ENCODE data around the gene KSR1.
"Not testable (repeated sequence)": the region's sequence is repeated elsewhere in the genome, so short reads cannot be mapped to it uniquely, and the experiment has no call there.

The KSR1 gene

DNA sequence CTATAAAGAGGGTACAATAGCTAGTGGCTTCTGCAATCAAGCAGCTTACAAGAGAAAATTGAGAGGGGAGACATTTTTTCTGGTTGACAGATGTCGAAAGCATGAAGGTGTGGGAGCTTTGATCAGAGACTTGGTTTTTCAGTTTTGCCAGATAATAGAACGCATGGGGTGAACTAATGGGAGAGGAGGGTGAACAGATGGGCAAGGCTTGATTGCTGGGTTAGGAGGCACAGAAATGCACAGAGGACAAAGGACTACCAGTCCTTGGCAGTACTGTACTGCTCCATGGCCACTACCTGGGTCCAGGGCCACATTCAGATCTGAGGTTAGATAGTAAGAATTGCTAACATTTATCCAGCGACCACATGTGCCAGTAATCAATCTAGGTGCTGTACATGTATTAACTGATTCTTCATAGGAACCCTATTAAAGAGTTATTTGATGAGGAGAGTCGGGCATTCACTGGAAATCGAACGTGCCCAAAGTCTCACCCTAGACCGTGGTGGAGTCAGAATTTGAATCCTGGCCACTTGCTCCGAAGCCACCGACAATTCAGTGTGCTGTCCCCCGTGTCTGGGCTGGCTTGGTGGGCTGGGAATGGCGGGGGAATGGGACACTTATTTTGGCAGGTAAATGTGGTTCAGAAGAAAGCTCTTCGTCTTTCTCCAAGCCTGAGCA, 873 bp upstream of the KSR1 start:
- DNase-seq = peak; percentile 56

DNA sequence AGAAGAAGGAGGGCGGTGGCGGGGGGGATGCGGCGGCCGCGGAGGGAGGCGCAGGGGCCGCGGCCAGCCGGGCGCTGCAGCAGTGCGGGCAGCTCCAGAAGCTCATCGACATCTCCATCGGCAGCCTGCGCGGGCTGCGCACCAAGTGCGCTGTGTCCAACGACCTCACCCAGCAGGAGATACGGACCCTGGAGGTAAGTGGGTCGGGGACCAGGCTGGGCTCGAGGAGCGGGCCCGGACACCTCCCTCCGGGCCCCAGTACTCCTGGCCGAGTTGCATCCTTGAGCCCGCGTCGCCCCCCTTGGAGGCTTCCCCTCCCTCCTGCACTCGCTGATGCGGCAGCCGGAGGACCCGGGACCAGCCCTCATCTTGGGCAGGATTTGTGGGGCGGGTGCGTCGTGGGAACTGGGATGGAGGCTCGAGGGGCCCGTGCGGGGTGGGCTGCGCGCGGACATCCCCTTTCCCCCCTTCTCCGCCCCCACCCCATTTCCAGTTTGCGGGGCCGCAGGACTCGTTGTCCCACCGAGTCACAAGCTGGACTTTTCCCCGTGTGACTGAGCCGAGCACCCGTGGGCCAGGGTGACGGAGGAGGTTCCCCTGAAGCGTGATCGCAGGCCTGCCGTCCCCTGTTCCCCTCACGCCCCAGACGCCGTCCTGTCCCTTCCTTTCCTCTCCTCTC, 572 bp downstream of the KSR1 start:
- peak; percentile 51 for DNase-seq

DNA sequence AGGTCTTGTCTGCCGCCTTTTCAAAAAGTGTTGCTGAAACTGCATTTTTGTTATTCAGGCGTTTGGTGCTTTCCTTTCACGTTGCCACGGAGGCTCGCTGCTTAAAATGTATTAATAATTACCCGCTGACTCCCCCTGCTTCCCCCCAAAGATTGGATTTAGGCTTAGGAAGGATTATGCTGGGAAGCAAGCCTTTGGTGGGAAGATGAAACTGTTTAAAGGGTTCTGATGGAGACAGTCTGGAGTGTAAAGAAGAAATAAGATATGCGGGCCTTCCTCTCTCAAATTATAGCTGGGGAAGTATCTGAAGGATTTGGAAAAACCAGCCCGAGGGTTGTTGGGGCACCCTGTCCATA, 1.1 kb downstream of the KSR1 start:
- no peak for DNase-seq

DNA sequence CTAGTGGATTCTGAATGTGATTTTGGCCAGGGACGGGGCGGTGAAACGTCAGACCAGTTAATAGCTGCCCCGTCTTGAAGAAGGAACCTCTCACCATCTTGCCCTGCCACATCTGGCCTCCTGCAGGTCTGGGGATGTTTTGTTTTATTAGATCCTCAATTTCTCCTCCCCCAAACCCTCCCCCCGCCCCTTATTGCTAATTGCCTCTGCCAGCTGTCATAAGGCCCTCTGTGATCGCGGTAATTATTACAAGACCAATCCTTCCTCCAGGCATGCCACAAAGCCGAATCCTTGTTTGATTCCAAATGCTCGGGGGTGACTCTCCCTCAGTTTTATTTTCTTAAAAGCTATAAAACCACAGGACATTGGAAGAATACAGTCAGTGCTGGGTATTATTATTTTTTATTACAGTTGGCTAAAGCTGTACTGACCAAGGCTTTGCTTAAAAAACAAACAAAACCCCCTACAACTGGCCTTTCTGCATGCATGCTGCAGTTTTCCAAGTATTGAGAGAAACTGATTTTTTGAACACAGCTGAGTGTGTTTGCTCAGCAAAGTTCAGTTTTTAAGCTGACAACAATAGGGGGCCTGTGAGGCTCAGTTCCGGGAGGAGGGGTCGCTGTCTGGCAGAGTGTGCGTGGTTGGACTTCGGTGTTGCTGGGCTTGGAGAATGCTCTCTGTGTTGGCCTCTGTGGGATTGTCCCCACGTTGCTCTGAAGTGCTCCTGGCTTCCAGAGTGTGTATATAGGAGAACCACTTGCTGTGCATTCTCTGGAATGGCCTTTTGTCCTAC, 1.7 kb downstream of the KSR1 start:
- DNase-seq = no peak

DNA sequence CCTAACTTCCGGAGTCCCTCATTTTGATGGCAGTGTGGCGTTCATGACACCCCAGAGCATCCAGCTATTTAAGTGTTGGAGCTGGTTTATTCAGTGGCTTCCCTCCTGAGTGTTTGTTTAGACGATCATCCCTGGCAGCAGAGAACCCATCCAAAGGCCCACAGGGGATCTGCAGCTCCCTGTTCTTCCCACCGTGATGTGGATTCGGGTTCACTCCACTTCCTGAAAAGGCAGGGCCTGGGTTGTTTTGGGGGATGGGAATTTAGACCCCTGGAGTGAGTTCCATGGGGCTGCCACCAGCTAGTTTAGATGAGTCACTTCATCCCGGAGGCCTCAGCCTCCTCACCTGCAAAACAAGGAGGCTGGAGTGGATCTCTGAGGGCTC, 2.3 kb downstream of the KSR1 start:
- DNase-seq = peak; percentile 54

DNA sequence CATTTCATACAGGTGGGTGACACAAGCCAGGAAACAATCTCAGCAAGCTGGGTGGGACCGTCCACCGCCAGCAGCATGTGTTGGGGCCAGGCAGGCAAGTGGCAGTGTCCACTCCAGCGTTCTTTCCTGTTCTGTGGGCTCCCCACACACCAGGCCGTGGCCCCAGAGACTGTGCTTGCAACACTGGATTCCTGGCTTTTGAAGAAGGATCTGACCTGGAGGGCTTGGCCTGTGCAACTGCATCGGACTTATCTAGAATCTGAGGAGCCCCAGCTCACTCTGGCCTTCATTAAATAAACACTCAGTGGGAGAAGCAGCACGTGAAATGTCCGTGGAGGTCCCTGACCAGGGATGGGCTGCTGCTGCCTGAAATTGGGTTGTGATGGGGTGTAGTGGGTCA, 3.2 kb downstream of the KSR1 start:
- no peak for DNase-seq

DNA sequence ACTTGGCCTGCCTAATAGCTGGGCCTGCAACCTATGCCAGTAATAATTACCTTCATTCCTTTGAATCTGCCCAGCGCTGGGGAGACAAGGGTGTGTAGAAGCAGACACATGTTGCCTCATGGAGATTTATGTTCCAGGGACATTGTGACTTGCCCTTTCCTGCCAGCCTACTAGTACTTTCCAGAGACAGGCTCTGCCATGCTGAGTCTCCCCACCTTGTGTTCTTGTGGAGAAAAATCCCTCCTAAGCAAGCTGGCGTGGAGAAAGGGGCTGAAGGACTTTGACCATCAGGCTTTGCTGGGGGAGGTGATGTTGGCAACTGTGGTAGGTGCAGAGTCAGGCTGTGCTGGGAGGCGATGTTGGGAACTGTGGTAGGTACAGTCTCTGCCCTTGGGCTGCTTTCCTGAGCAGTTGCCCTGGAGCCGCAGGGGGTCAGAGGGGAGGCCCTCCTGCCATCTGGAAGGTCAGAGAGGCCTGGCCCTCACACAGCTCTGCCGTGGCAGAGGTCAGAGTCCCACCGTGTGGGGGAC, 4.0 kb downstream of the KSR1 start:
- DNase-seq = no peak

DNA sequence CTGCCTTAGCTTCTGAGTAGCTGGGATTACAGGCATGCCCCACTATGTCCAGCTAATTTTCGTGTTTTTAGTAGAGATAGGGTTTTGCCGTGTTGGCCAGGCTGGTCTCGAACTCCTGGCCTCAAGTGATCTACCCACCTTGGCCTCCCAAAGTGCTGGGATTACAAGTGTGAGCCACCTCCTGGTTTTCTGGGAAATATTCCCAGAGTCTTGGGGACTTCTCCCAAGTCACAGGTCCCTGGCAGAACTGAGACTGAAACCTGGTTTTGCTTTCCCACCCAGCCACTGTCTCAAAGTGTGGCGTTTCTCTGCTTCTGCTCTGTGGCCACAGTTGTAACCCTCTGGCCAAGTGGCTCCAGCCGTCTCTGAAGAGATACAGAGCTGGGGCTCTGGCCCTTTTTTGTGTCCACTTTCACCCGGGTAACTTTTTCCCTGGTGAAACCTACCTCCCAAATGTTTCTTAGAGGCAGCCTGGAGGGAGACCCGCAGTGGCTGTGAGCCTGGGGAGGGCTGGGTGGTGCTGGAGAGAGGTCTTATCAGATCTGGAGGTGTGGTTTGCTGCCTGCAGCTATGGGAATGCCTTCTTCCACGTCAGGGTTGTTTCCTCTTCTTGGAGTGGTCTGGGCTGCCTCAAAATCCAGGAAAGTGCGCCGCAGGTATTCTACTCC, 5.1 kb downstream of the KSR1 start:
- DNase-seq = no peak

DNA sequence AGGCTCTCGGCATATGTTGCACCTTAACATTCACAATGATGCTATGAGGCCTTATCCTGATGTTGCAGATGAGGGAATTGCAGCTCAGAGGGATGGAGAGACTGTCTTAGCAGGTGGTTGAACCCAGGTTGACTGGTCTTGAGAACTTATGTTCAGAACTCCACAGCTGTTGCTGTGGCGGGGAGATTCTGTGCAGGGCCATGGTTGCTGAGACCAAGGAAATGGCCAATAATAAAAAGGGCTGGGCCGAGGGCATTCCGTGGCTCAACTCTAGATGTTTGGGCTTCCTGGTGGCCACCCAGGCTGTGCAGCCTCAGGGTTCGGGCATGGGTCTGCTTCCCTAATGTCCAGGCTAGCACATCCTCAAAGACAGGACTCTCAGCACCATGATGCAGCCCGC, 5.9 kb downstream of the KSR1 start:
- no peak for DNase-seq

DNA sequence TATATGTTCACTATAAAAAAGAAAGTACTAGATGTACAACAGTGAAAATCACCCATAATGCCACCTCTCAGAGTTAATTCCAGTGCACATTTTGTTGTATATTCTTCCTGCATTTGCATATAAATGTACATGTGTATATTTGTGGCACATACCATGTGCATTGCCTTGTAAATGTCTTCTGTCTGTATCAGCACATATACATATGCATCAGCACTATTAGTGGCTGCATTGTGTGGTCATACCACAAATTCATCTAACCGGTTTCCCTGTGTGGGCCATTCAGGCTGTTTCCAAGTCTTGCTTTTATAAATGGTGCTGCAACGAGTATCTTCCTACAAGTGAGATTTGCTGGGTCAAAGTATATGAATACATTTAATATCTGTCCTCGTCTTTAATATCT, 6.5 kb downstream of the KSR1 start:
- DNase-seq = no peak

DNA sequence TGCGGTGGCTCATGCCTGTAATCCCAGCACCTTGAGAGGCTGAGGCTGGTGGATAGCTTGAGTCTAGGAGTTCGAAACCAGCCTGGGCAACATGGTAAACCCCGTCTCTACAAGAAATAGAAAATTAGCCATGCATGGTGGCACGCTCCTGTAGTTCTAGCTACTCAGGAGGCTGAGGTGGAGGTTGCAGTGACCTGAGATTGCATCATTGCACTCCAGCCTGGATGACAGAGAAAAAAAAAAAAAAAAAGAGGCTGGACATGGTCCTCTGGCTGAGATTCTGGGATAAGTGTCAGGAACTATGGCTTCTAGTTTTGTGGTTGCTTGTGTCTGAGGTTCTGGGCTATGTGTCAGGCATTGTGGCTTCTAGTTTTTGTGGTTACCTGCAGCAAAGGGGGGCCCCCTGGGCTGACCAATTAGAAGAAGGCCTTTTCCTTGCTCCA, 7.0 kb downstream of the KSR1 start:
- peak; percentile 43 for DNase-seq

DNA sequence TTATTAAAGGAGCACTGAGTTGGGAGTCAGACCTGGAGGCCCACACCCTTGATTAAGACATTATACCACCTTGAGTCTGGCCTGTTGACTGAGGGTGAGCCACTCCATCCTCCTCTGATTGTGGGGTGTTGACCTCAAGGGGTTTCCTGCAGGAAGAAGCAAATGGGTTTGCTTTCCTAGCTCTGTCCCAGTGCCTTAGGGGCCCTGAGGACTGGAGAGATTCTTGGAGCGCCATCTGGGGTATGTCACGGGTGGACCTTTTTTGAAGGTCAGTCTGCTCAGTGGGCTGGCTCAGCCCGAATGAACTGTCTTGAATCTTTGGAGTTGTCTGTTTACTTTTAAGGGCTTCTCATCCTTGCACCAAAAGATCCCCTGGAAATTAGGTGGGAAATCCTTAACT, 7.8 kb downstream of the KSR1 start:
- DNase-seq = not testable (repeated sequence)

DNA sequence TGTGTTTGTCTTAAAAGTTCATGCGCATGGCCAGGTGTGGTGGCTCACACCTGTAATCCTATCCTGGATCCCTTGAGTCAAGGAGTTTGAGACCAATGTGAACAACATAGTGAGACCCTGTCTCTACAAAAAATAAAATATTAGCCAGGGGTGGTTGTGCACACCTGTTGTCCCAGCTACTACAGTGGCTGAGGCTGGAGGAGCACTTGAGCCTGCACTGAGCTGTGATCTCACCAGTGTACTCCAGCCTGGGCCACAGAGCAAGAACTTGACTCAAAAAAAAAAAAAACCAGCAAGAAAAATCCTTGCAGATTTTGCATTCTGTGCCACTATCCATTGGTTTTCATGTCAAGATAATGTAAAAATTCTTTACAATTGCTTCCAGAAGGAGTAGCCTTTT, 8.2 kb downstream of the KSR1 start:
- DNase-seq = peak; percentile 58

DNA sequence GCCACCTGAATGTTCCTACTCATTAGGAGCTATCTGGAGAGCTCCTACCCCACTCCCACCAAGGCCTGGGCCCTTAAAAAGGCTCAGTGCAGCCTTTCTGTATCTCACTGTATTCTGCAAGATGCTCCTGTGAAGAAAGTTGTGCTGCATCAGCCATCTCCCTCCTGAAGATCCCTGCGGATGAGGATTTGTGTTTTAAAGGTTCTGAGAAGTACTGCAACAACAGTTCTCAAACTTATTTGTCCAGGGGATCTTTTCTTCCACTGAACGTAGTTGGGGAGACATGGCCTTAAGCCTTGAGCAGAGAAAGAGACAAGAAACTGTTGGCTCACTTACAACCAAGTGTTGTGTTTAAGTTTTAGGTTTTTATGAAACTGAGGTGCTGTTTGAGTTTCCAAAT, 9.6 kb downstream of the KSR1 start:
- not testable (repeated sequence) for DNase-seq

DNA sequence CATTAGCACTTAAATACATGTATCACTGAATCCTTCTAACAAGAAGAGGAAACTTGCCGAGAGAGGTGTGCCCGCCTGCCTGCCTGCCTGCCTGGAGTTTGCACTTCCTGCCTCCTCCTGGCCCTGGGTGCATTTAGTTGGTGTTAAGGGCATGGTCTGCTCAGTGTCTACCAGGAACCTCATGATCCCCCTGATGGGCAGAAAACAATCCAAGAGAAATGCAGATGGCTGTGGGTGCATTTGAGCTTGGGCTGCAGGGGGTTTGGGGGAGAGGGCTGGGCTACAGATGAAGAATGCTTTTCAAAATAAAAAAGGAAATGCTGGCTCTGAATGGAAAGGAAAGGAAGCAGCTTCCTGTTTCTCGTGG, 10.1 kb downstream of the KSR1 start:
- DNase-seq = no peak

DNA sequence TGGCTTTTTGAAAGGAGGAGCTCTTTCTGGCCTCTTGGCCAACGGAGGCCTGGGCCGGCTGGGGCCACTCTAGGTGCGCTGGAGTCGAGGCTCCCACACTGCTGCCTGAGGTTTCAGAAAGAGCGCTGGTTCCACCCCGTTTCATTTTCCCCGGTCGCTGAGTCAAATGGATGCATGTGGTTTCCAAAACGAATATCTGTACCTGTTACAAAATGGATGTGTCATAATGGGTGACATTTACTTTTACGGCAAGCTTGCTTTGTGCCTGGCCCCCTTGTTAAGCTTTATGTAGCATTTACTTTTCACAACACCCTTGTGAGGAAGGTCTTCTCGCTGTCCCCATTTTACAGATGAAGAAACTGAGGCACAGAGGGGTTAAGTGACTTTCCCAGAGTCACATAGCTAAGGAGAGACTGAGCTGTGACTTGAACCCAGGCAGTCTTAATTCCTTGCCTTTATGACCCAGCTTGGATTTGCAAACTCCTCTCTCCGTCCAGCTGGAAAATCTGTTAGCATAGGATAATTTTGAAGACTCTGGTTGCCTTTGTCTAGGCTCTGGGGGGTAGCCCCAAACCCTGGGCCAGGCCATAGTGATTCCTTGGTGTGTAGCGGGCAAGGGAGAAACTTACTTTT, 10.6 kb downstream of the KSR1 start:
- no peak for DNase-seq

DNA sequence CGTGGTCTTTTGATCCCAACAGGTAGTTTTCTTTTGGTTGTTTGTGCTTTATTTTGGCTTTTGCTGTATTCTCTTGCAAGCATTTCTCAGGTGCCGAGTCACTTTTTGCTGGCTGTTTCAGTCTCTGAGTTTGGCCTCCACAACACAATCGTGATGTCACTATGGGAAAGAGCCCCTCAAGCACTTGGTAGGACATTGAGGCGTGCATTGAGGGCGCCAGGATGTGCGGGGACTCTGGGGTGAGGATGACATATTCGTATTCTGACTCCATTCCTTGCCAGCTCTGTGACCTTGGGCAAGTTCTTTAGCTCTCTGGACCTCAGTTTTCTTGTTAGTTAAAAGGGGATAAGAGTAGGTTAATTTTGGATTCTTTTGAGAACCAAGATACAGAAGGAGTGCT, 13.0 kb downstream of the KSR1 start:
- no peak for DNase-seq

DNA sequence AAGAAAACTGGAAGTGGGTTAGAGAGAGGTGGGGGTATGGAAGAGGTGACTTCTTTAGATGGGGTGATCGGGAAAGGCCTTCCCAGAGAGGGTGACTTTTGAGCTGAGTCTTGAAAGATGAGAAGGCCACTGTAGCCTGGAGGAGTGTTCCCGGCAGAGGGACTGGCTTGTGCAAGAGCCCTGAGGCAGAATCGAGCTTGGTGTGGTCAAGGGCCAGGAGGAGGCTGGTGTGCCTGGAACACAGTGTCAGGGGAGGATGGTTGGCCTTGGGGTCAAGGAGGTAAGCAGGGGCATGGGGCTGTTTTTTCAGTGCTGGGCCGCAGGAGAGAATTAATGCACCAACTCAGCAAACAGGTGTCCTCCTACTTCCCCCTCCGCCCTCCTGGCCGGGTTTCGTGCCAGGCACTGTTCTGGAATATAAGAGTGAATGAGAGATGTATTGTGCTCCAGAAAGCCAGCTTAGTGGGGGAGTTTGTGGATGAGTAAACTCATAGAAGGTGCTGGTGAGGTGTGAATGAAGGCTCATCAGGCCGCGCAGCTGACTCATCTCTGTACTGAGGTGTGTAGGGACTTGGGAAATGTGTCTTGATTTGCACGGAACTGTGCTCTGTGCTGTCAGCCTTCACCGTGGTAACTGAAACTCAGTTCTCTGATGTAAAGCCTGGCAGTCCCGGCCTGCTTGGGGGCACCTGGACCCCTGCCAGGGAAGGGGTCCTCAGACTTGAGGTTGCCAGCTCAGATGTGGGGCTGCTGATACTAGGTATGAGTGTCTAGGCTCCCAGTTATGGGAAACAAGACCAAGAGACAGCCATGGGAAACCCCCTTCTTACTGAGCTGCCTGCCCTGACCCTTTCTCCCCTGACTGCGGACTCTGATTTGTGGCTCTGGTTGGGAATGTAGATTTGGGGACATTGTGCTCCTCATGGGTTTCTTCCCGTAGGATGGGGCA, 15.3 kb downstream of the KSR1 start:
- DNase-seq = no peak

DNA sequence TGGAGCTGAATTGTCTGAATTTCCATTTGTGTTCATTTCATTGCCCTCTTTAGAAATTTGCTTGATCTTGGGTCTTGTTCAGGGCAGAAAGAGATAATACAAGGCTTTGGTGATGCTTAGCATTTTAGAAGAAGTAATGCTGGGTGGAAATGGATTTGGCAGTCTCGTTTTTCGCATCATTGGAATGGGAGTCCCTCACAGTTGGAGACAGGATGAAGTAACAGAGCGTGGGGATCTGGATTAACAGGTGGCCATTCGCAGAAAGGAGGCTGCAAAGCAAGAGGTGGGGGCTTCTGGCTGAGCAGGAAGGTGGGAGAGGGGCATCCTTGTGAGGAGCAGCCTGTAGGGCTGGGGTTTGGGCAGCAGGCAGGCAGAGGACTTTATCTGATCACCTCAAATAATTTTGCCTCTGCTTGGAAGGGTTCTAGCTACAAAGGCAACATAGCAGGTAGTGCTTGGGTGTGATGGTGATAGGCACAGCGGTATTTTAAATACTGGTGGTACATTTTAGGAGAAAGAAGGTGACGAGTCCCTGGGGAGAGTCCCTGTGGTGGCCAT, 17.0 kb downstream of the KSR1 start:
- no peak for DNase-seq

DNA sequence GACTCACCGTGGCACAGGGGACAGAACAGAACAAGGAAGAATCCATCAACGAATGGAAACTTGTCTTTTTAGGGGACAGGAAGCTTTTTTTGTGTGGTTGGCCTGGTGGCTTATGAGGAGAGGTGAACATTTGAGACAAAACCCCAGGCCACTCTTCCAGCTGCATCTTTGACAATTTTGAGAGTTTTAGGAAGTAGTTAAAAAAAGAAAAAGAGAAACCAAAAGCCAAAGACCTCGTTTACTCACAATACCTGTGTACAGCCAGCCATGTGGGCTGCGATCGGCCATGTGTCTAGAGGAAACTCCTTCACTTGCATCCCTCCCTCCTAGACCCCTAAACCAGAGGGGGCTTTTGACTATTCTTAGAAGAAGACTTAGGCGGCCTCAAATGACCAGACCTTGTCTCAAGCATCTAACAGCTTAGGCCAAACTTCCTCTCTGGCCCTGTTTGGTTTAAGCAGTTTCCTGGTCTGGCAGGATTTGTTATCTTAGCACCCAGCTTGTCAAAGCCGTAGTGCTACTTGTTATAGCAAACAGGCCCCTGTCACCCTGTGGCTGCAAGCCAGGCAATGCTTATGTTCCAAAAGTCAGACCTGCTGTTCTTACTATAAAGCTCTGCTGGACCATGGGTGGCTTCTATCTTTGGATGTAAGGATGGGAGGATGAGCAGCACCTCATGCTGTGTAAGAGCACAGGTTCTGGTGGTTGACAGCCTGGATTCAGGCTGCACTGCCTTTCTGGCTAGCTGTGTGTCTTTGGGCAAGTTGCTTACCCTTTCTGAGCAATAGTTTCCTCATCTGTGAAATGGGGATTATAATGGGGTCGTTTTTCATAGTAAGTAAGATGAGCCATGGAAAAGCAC, 17.7 kb downstream of the KSR1 start:
- peak; percentile 42 for DNase-seq

All from DMS53 (cell line).